Activated CD4-positive, alpha-beta T cell treated with anti-CD3 and anti-CD28 coated beads, Interleukin-2, Interleukin-4, amounts not matched to agents 100 ng/mL and 50 ng/mL, durations not matched to agents 16 hours and 8 hours (primary cell): ENCODE data around the gene CAPN13.

Experiments used
- DNase-seq: peaks from one replicate; pipeline ENCODE4 v3.0.0-alpha.2; 2020; ENCODE audit warnings: low spot score

The CAPN13 gene

GRCh38 chr2:30683236-30683956 lies 123.8 kb downstream of the CAPN13 start:
- no peak for DNase-seq

- DNase-seq, result no peak
Measured at GRCh38 chr2:30681022-30681421, 126.2 kb downstream of the CAPN13 start.

DNA sequence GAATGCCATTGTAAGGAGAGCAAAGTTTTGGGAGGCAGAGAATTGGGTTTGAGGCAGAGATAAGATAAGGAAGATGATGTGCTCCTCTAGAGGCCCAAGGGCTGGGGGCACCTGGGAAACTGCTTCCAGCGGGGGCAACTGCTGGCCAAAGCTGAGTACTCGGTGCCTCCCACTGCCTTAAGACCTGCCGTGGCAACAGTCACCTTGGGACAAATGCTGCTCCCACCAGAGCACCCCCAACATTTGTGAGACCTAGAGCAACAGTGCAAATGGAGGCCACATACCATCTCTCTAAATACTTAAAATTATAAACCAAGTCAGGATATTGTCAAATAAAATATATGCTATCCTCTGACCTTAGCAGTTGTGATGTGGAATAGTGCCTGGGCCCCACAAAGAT lies 127.1 kb downstream of the CAPN13 start:
- DNase-seq, result no peak

GRCh38 chr2:30679426-30680088 lies 127.7 kb downstream of the CAPN13 start:
- DNase-seq, result peak; percentile 11

- no peak for DNase-seq
Measured at GRCh38 chr2:30678410-30679137, 128.7 kb downstream of the CAPN13 start.

DNA sequence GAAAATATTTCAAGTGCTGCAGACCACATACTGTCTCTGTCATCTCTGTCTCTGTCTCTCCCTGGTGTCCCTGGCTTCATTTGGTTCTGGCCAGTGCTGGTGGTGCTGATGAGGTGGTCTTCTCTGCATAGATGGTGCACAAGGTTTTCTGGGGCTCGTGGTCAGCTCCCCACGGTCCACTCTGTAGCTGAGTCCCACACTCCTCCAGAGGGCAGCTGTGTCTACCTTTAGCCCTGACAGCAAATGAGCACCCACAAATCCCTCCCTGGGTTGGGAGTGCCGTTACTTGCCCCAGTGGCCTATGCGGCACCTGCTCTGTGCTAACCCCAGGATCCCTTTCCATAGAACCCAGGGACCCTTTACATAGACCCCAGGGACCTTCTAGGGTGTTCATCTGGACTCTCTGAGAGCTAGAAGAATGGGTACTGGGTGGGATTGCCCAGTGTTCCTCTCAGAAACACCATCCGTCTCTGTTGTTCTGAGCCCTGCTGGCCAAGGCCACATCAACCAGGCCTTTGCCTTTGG lies 129.3 kb downstream of the CAPN13 start:
- DNase-seq, result no peak

GRCh38 chr2:30677231-30677630 lies 130.0 kb downstream of the CAPN13 start:
- no peak for DNase-seq

DNA sequence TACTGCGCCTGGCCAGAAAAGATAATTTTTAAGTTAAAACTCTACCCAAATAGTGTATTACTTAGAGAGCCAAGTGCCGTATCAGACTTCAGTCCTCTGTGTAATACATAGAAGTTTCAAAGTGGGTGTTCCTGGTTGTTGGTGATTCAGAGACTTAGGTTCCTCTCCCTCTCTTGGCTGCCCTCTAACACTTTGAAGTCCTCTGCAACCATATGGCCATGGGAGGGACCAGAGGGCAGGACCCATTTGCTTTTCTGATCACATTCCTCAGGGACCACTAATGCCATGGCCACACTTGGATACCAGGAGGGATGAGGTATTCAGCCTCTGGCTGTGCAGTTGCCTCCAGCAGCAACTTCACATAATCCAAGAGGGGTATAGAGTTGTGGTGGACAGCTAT lies 131.5 kb downstream of the CAPN13 start:
- DNase-seq, result no peak

DNA sequence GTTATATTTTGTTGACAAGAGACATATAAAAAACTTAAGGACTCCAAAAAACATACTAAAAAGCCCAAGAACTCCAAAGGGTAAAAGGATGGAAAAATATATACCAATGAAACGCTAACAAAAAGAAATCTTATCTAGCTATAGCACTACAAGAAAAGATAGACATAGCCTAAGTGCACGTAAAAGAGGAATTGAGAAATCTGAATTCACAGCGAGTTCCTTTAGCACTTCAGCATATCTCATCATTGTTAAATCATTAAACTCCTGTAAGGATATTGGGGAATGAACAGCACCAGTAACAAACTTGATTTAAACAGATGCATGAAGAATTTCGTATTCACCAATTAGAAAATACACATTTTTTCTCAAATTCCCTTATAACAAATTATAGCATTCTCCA lies 134.1 kb downstream of the CAPN13 start:
- DNase-seq, result no peak
